Neural cell (in vitro differentiated cells): Measurements from ENCODE around the gene TMEM92.

Experiments
- CTCF ChIP-seq: fragments of 450-650 bp; IDR thresholded peaks from 2 replicates; pipeline ENCODE4 v1.5.1; 2014; ENCODE audit warnings: antibody characterized with exemption, mild to moderate bottlenecking, moderate library complexity; ENCODE audit not compliant: poor library complexity, severe bottlenecking
- EP300 ChIP-seq: fragments of 450-650 bp; conservative IDR thresholded peaks from 2 replicates; pipeline ENCODE4 v1.6.1; 2014; ENCODE audit warnings: antibody characterized with exemption, mild to moderate bottlenecking, moderate library complexity; ENCODE audit not compliant: poor library complexity, severe bottlenecking
- EZH2 ChIP-seq: fragments of 200-600, 300-800 bp; shearing (Covaris generic), sonication (generic); IDR thresholded peaks from 2 replicates; pipeline ENCODE4 v1.6.1; 2014; ENCODE audit warnings: antibody characterized with exemption, low read length, borderline replicate concordance, mild to moderate bottlenecking; ENCODE audit not compliant: insufficient read depth, poor library complexity, severe bottlenecking
- MXI1 ChIP-seq: fragments of 450-650 bp; conservative IDR thresholded peaks from 2 replicates; pipeline ENCODE4 v1.6.1; 2014; ENCODE audit warnings: antibody characterized with exemption, mild to moderate bottlenecking; ENCODE audit not compliant: poor library complexity, severe bottlenecking
- TAF1 ChIP-seq: IDR thresholded peaks from 2 replicates; pipeline ENCODE4 v1.6.1; 2012; ENCODE audit warnings: low read depth

GRCh38 chr17:50268743-50269275 lies 5.5 kb upstream of the TMEM92 start:
- TF ChIP-seq EZH2 (no peak), EP300 (no peak), MXI1 (no peak), CTCF (no peak), TAF1 (no peak)
